ENCODE data around the gene RAB37.

RAB37 gene

GRCh38 chr17:74732042-74732867 is 4.8 kb upstream of the RAB37 start:
- no peak for TF ChIP-seq ZFP30 (CRISPR knock-in tag; IDR thresholded peaks at IDR 0.05)
- no peak for TF ChIP-seq TOX (CRISPR knock-in tag; IDR thresholded peaks at IDR 0.05; ENCODE audit: borderline replicate concordance)
- no peak for TF ChIP-seq ISL1 (CRISPR knock-in tag; IDR thresholded peaks at IDR 0.05)
- no peak for TF ChIP-seq ESRRG (CRISPR knock-in tag; IDR thresholded peaks at IDR 0.05)
- no peak for TF ChIP-seq CSDC2 (CRISPR knock-in tag; IDR thresholded peaks at IDR 0.05)
- TF ChIP-seq RARB (CRISPR knock-in tag; IDR thresholded peaks at IDR 0.05) = no peak
- no peak for TF ChIP-seq ZNF565 (CRISPR knock-in tag; conservative IDR thresholded peaks at IDR 0.05; ENCODE audit: low read depth)
- TF ChIP-seq ZFP3 (CRISPR knock-in tag; IDR thresholded peaks at IDR 0.05) = no peak
- no peak for TF ChIP-seq TSHZ2 (CRISPR knock-in tag; IDR thresholded peaks at IDR 0.05)
- no peak for TF ChIP-seq GLIS3 (CRISPR knock-in tag; IDR thresholded peaks at IDR 0.05)
- TF ChIP-seq SNAI2 (CRISPR knock-in tag; IDR thresholded peaks at IDR 0.05) = no peak
- TF ChIP-seq TCF4 (CRISPR knock-in tag; IDR thresholded peaks at IDR 0.05; ENCODE audit: borderline replicate concordance) = no peak
- TF ChIP-seq CREB5 (CRISPR knock-in tag; IDR thresholded peaks at IDR 0.05; ENCODE audit: low read depth) = no peak
- TF ChIP-seq PPARA (CRISPR knock-in tag; IDR thresholded peaks at IDR 0.05; ENCODE audit: borderline replicate concordance) = no peak
- TF ChIP-seq CSRNP3 (CRISPR knock-in tag; IDR thresholded peaks at IDR 0.05) = no peak
- ATAC-seq = no peak

GRCh38 chr17:74733365-74734122 is 3.5 kb upstream of the RAB37 start:
- TF ChIP-seq TOX (CRISPR knock-in tag; IDR thresholded peaks at IDR 0.05; ENCODE audit: borderline replicate concordance) = no peak
- no peak for TF ChIP-seq ESRRG (CRISPR knock-in tag; IDR thresholded peaks at IDR 0.05)
- no peak for TF ChIP-seq ZFP3 (CRISPR knock-in tag; IDR thresholded peaks at IDR 0.05)
- no peak for TF ChIP-seq ZFP30 (CRISPR knock-in tag; IDR thresholded peaks at IDR 0.05)
- TF ChIP-seq RARB (CRISPR knock-in tag; IDR thresholded peaks at IDR 0.05) = no peak
- TF ChIP-seq BACH2 (CRISPR knock-in tag; IDR thresholded peaks at IDR 0.05; ENCODE audit: borderline replicate concordance) = no peak
- TF ChIP-seq CREB5 (CRISPR knock-in tag; IDR thresholded peaks at IDR 0.05; ENCODE audit: low read depth) = no peak
- TF ChIP-seq PATZ1 (CRISPR knock-in tag; IDR thresholded peaks at IDR 0.05; ENCODE audit: borderline replicate concordance) = no peak
- no peak for TF ChIP-seq ZNF8 (CRISPR knock-in tag; IDR thresholded peaks at IDR 0.05)
- TF ChIP-seq SNAI2 (CRISPR knock-in tag; IDR thresholded peaks at IDR 0.05) = no peak
- no peak for TF ChIP-seq OSR1 (CRISPR knock-in tag; IDR thresholded peaks at IDR 0.05)
- TF ChIP-seq ZC3H10 (CRISPR knock-in tag; IDR thresholded peaks at IDR 0.05) = no peak
- TF ChIP-seq CSRNP3 (CRISPR knock-in tag; IDR thresholded peaks at IDR 0.05) = no peak
- TF ChIP-seq CSDC2 (CRISPR knock-in tag; IDR thresholded peaks at IDR 0.05) = no peak
- no peak for ATAC-seq
